Hepatic stellate cell (primary cell): ENCODE data around the gene TMEM158.

Experiments
- DNase-seq: peaks from one replicate; pipeline ENCODE4 v3.0.0; 2011; ENCODE audit warnings: low spot score

Gene TMEM158

DNA sequence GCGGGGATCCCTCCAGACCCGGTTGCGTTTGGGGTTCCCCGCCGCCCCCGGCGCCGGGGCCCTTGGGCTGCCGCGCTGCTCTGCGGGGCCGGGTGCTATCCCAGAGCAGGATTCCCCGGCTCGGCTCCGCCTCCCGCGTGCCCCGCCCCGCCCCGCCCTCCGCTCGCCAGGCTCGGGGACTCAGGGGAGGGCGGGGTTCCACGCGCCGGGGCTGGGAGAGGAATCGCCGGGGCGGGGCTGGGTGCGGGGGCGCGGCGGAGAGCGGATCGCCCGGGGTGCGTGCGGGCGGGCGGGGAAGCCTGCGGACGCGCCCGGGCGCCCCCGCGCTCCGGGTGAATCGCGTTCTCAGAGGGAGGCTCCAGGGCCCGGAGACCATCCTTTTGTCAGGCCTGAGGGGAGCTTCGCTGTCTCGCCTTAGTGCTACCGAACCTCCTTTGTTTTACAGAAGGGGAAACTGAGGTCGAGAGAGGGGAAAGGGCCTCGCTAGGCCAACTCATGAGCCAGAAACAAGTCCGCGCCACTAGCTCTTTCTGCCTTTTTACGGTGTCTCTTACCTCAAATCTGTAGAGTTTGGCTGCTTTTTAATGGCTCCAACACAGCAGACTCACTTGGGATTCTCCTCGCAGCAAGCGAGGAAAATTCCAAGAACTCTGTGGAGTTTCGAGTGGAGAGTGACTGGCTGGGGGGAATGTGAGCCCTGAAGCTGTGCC lies at the start of gene TMEM158:
TMEM158 (minus strand) TSS at position 82 of the 710 bp plus-strand sequence. CDS start 260 bp downstream, outside the sequence.
- DNase-seq, result peak; percentile 89

DNA sequence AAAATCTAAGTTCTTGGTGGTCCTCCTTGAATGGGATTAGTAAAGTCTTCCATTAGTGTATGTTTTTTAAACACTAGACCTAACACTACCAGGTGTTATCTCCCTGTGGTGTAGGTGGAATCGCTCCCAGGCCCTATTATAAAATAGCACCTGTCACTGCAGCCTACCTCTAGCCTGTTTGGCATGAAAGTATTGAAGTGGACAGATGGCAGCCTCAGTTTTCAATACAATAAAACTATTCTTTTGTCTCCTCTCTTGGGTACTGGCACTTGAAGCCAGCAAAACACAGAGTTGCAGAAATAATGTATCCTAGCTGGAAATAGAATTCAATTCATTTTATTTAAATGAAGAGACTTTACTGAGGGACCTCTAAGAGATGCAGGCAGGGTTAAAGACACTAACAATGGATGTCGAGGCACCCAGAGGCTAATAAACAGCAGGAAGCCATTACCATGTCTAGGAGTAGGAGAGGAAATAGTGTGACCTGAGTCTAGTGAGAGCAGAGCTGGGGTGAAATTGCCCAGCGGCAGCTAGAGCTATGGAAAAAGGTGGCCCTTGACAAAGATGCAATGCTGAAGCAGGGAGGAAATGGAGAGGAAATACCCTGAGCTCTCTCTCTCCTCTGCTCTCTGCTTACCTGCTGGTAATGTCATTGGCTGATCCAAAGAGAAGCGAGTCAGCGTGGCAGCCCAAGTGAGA lies 49.1 kb upstream of the TMEM158 start:
- DNase-seq, result no peak

DNA sequence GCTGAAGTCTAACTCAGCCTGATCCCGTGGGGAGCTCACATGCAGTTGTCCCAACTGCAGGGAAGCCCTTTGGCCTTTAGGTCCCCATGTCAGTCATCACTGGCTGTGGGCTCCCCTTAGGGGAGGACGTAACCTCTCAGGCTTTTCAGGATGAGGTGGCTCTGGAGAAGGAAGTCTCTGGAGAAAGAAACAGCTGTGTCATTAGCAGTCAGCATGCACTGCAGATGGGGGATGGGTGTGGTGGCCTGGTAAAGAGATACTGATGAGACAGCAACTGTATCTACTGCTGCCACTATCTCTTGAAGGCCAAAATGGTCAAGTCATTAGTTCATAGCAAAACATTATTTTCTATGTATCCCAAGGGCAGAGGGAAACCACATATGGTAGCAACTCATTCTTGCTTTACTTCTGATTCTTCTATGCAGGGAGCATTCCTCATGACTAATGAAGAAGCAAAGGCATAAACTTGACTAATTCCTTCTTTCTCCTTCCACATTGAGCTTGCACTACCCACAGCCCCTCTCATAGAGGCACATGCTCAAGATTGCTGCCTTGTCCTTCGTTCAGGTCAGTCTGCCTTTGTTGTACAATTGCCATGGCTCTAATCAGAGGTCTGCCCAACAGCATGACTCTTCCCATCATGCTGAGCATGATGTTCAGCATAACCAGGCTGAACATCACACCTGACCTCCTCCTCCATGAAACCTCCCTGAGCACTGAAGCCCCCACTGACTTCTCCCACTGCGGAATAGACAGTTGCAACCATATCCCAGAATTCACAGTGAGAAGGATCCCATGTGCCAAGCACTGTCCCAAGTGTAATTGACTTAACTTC lies 47.8 kb upstream of the TMEM158 start:
- DNase-seq, result no peak

DNA sequence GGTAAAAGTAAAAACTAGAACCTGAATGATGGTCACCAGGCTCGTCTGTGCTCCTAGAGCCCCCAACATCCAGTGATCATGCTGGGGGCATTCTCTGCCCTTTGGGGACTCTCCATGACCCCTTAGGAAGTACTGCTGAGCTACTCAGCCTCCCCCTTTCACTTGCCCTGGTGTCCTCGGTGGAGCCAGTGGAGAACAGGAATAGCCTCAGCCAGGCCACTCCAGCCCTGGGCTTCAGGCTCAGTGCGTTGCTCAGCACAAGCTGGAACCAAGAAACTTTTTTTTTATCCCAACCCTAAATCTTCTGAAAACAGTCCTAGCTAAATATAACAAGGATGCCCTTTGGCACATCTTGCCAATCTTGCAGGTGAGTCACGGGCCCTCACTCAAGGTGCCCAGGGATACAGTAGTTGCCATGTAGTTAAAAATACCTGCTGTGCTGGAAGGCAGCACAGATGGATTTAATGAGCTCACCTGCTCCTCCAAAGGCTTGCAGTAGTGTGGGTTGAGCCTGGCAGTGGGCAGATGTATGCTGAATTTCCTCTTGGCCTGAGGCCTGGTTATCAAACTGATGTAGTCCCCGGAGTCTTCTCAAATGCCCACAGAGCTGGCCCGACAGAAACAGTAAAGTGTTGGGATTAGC lies 46.9 kb upstream of the TMEM158 start:
- DNase-seq, result no peak

DNA sequence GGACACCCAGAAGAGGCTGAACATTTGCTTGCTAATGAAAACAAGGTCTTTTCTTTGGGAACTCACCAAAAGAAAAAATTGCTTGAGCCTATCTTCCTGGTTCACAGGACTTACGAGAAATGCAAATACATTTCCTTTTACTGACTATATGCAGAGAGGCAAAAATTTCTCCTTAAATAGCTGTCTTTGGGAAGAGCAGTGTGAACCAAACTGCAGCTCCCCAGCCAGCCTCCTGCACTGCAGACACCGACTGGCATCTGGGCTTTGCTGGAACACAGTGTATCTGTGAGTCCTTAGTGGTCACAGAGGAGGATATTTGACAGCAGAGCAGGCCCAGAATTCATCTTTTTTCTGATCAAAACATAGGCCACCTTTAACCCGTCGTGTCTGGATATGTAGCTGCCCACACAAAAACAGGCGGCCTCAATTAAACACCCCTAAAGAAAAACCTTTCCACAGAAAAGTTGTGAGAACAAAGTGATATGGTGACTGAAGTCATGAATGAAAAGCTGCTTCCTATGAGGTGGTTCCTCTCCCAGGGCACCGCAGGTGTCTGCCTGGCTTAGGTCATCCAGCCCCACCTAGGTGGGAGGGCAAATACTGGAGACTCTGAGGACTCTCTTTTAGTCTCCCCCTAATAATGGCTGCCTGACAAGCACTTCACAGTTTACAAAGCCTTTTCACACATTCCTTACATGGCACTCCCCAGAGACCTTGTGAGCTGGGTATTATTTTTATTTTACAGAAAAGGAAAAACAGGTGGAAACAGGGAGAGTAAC lies 46.1 kb upstream of the TMEM158 start:
- no peak for DNase-seq

DNA sequence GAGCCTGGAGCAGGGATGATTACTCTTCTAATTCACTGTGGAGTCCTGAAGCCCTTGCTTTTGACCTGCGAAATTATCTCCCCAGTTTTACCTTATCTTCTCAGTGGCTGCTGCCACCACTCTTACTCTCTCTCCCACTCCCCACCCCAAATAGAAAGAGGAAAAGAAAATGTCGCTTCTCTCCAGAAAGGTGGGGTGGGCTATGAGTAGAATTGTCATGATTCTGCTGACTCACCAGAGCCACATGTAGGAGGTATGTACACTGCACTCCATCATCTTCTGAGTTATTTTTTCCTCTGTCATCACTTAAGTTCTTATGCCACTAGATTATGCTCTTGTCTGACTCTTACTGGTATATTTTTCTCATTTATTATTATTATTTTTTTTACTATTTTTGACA lies 43.9 kb upstream of the TMEM158 start:
- no peak for DNase-seq

DNA sequence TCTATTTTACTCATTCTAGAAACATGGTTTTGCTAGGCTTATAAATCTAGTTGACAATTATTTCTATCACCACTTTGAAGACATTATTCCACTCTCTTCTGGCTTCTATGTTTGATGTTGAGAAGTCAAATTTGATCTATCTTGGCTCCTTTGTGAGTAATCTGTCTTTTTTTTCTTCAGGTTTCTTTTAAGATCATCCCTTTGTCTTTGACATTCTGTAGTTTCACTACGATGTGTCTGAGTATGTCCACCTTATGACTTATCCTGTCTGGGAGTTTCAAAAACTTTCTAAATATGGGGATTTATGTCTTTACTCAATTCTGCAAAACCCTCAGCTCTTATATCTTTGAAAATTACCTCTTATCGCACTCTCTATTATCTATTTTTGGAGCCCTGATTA lies 41.0 kb upstream of the TMEM158 start:
- DNase-seq, result no peak

DNA sequence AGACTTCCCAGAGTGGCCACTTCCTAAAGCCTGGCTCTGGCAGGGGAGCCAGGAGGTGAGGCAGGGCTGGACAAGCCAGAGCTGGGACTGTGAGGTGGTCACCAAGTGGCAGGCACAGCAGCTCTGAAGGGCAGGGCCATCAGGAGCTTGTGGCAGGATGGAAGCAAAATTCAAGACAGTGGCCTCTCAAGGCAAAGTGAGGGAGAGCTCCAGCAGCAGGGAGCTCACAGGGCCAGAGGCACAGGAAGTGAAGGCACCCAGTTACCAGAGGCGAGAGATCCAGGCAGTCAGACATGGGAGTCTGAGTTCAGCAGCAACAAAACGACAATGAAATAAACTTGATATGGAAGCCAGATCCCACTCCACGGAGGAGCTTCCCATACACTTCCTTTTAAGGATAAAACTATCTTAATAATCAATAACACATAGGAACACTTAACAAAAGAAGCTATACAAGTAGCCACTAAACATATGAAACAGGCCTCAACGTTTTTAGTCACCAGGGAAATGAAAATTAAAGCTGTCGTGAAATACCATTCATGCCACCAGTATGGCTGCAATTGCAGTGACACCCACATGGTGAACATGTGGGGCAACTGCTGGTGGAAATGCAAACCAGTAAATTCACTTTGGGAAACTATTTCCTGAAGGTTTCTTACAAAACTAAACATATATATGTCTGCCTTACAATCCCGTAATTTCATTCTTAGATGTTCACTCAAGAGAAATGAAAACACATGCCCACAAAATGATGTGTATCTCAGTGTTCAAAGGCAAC lies 35.4 kb upstream of the TMEM158 start:
- no peak for DNase-seq

DNA sequence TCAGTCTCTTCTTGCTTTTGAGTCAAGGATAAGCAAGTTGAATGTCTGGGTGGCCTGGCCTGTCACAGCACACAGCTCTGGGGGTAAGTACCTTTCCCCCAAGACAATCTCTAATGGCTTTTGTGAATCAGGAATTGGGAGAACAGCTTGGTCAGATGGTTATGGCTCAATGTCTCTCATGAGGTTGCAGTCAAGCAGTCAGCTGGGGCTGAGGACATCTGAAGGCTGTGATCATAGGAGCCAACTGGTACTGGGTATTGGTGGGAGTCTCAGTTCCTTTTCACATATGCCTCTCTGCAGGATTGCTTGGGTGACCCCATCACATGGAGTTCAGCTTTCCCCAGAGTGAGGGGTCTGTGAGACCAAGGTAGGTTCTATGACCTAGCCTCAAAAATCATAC lies 33.0 kb upstream of the TMEM158 start:
- no peak for DNase-seq

DNA sequence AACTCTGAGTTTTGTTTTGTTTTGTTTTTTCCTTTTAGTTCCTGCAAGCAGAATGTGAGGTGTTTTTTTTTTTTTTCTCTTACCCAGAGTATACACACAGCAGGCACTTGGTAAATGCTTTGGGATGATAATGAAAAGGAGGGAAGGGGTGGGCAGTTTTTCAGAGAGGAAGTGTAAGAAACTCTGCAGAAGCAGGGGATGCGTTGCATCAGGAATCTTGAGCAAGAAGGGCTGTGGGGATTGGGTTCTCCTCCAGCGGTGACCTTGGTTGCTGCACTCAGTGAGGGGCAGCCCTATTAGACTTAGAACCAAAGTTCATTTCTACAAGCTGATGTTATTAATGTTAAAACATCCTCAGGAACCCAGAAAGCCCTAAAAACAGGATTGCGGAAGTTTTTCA lies 32.2 kb upstream of the TMEM158 start:
- DNase-seq, result no peak

DNA sequence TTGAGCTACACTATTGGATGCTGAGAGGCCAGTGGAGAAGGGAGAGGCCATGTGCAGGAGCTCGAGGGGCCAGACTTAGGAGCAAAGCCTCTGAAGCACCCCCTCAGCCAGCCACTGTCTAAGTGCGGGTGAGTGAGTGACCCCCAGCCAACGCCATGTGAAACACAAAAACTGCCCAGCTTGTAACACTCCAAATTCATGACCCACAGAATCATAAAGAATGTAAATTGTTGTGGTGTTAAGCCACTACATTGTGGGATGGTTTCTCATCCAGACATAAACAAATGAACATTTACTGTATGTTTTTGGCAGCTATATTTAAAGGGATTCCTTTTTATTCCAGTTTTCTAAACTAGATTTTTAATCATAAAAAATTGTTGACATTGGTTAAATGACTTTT lies 27.2 kb upstream of the TMEM158 start:
- DNase-seq, result no peak

DNA sequence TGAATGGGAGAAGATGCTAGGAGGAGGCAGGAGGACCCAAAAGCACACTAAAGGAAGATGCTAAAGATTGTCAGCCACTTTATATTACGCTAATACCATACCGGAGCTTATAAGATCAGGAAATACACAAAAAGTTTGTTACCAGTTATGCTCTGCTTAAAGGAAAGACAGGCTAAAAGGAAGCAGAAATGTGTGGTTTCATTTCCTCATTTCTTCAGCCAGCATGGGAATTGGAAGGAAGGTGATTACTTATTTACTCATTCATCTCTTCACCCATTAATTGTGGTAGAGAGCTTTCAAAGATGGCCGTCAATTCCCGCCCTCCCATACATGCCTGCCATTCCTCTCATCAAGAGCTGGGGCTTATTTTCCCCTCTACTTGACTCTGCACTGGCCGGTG lies 26.7 kb upstream of the TMEM158 start:
- DNase-seq, result no peak

DNA sequence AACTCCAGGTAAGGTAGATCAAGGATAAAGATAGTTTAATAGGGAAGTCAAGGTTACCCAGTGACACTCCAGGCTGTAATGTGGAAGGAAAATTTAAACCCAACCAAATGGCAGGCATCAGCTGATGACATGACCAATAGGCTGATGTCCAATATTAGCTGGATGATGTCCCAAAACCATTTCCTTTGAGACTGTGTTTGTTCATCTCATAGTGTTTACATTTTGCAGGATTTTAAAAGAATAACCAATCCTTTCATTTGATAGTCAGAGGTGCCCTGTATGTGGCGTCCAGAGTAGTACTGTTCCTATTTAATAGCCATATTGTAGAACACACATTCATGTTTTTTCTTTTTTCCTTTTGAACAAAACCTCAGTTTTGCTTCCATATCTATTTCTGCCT lies 23.3 kb upstream of the TMEM158 start:
- DNase-seq, result no peak

DNA sequence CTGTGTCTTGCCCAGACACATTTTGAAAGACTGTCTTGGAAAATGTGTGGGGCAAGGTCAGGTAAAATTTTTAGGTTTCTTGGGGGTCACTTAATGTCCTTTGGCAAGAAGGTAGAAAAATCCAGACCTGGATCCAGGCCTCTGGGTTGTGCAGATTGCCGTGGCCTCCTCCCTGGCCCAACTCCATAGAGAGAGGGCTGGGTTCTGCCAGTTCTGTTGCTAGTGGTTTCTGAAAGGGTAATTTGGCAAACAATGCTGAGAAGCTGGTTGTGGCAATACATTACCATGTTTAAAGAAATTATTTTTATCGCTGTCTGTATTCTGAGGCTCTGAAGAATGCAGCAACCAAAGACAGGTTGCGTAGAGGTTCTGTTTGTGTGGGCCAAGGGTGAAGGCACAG lies 20.2 kb upstream of the TMEM158 start:
- no peak for DNase-seq

DNA sequence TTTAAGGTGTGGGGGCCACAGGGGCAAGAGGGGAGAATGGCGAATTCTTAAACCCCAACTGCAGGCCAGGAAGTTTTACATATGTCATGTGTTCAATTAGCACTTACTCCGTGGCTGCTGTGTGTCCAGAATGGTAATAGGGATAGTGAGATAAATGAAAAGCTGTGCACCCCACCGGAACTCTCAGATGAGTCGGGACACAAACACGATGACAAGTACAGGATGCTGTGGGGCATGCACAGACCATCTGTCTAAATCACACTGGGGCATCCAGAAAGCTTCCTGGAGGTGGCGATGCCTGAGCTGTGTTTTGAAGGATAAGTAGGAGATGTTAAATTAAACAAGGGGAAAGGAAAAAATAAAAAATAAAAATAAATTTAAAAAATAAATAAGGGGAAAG lies 18.3 kb upstream of the TMEM158 start:
- DNase-seq, result no peak

DNA sequence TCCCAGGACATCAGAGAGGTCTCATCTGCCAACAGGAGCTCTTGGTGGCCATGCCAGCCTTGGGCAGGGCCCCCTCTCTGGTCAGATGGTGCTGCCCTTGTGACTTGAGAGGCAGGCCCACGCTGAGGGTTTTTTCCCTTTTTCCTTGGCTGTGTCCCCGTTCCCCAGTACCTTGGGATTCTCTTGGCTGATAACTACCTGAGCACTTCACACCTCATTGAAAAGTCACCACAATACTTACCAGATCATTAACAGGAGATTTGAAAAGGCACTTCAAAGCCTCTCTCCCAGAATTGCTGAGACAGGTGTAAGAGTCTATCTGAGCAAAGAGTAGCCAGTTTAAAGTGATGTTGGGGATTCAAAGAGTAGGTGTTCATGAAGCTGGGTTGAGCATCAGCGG lies 15.1 kb upstream of the TMEM158 start:
- no peak for DNase-seq

DNA sequence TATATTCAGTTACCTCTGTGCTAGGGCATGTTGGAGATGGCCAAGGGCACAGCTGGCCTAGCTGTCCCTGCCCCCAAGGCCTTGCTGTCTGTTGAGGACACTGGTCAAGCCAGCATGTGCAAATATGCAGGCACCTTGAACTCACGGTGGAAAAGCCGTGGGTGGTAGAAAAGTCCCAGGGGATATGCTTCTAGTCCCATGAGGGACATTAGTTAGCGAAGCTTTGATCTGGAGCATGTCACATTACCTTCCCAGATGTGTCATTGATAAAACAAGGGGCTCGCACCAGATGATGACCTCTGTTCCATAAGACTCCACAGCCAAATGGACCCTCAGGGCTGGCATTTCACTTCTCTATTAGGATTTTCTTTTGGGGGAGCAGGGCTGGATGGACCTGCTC lies 14.2 kb upstream of the TMEM158 start:
- no peak for DNase-seq

DNA sequence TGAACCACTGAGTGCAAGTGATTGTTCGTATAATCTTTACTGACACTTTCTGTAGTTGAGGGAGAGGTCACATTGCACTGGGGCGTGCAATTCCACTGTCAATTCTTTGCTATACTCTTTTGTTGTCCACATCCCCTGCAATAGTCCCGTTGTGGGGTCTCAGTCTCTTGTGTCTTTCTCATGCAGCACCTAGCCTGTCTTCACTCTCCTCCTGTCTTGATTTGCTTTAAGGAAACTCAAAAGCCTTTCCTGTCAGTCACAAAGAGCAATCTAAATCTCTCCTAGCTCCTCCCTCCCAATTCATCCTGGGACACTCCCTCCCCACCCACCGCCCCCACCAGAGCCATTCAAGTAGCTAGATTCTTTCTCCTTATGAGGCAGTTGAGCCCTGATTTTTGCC lies 13.2 kb upstream of the TMEM158 start:
- no peak for DNase-seq

DNA sequence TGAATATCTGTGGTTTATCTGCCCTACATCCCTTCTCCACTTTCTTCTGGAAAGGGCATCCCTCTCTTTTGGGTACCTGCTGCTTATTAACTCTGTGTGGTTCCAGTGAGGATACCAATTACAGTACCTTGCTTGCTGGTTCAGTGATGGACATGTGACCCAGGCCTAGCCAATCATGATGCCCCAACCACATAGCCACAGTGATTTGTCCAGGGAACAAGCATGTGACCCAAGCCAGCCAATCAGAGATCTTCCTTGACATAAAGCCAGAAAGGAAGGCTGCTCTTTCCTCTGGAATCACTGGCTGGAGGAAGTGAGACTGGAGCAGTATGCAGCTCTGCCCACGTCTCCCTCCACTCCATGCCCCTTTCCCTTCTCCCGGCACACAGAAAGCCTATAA lies 10.9 kb upstream of the TMEM158 start:
- no peak for DNase-seq

DNA sequence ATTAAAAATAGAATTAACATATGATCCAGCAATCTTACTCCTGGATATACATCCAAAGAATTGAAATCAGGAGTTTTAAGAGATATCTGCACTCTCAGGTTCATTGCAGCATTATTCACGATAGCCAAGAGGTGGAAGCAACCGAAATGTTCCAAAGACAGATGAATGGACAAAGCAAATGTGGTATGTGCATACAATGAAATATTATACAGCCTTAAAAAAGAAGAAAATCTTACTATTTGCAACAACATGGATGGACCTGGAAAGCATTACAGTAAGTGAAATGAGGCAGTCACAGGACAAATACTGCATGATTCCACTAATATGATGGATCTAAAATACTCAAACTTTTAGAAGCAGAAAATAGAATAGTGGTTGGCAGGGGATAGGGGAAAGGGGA lies 9.3 kb upstream of the TMEM158 start:
- DNase-seq, result no peak

DNA sequence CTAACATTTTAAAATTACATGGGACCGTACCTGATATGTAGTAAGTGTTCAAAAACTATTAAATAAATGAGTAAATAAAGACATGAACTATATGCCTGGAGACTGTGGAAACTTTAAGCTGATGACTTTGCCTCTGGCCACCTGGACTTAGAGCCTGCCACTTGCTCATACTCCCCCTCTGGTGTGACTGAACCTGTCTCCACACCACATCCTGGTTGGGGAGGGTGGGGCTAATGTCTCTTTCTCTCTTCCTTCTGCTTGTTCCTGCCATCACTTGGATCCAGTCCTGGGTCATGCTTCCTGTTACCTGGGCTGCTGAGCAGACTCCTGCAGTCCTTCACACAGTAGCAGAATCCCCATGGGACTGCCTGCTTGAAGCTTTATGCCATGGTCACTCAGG lies 8.2 kb upstream of the TMEM158 start:
- no peak for DNase-seq
